SK-N-SH (cell line): ENCODE measurements around the gene KIT.

Experiments
- CHD2 ChIP-seq: fragments of 150-350 bp; IDR thresholded peaks from 2 replicates; pipeline ENCODE4 v1.6.1; 2018; ENCODE audit warnings: low read length; ENCODE audit not compliant: partially characterized antibody
- CTCF ChIP-seq: fragments of 200-600 bp; sonication (generic); IDR thresholded peaks from 2 replicates; pipeline ENCODE4 v1.6.1; 2017; ENCODE audit warnings: antibody characterized with exemption, mild to moderate bottlenecking, moderate library complexity
- EP300 ChIP-seq, 2 experiments: IDR thresholded peaks; 2 replicates each; pipeline versions ENCODE4 v1.4.0 to v1.6.1; 2012; ENCODE audit warnings: borderline replicate concordance in 1 of 2, low read depth in 1 of 2, low read length in 1 of 2
- FOSL2 ChIP-seq: IDR thresholded peaks from 2 replicates; pipeline ENCODE4 v1.4.0; 2012; ENCODE audit warnings: low read depth, mild to moderate bottlenecking, moderate library complexity, borderline replicate concordance
- GABPA ChIP-seq: IDR thresholded peaks from 2 replicates; pipeline ENCODE4 v1.4.0; 2012; ENCODE audit warnings: low read depth, mild to moderate bottlenecking
- MAX ChIP-seq: IDR thresholded peaks from 2 replicates; pipeline ENCODE4 v1.4.0; 2012; ENCODE audit warnings: low read depth
- NFIC ChIP-seq: IDR thresholded peaks from 2 replicates; pipeline ENCODE4 v1.4.0; 2012; ENCODE audit warnings: borderline replicate concordance
- POLR2AphosphoS5 ChIP-seq: IDR thresholded peaks from 2 replicates; pipeline ENCODE4 v1.6.1; 2012; ENCODE audit warnings: low read depth, low read length
- RAD21 ChIP-seq: IDR thresholded peaks from 2 replicates; pipeline ENCODE4 v1.6.1; 2012; ENCODE audit warnings: mild to moderate bottlenecking, low read length
- REST ChIP-seq: IDR thresholded peaks from 2 replicates; pipeline ENCODE4 v1.6.1; 2012; ENCODE audit warnings: mild to moderate bottlenecking, low read depth, low read length, moderate library complexity
- TEAD4 ChIP-seq: IDR thresholded peaks from 2 replicates; pipeline ENCODE4 v1.4.0; 2012; ENCODE audit warnings: mild to moderate bottlenecking, borderline replicate concordance; ENCODE audit not compliant: insufficient read depth
- USF2 ChIP-seq: fragments of 150-350 bp; IDR thresholded peaks from 2 replicates; pipeline ENCODE4 v1.6.1; 2017; ENCODE audit warnings: antibody characterized with exemption, low read length, low read depth, borderline replicate concordance
- YY1 ChIP-seq: IDR thresholded peaks from 2 replicates; pipeline ENCODE4 v1.4.0; 2012; ENCODE audit warnings: low read depth, mild to moderate bottlenecking

- no peak for TF ChIP-seq TEAD4
- no peak for TF ChIP-seq RAD21
- no peak for TF ChIP-seq CTCF
- no peak for TF ChIP-seq USF2
- TF ChIP-seq YY1 = no peak
- no peak for TF ChIP-seq MAX
- TF ChIP-seq NFIC = no peak
- TF ChIP-seq GABPA = no peak
- no peak for TF ChIP-seq REST
- no peak for TF ChIP-seq CHD2
- no peak for TF ChIP-seq FOSL2
- no peak for TF ChIP-seq POLR2AphosphoS5
- TF ChIP-seq EP300 (IDR thresholded peaks at IDR 0.05; ENCODE audit: borderline replicate concordance in 1 of 2, low read depth in 1 of 2, low read length in 1 of 2) = no peak
Measured at GRCh38 chr4:54779476-54780148, 121.9 kb downstream of the KIT start.
